ENCODE data around the gene ISCA2.
A peak's percentile ranks its signal among the peaks of the same experiment; 100 is the strongest.

The ISCA2 gene

GRCh38 chr14:74508292-74508731 is 14.7 kb downstream of the ISCA2 start:
- H2AK5ac ChIP-seq (ENCODE audit: low read length), result no peak overlapping the region
- no peaks in the 10 kb centered on the region for H3K36me3 ChIP-seq (ENCODE audit: control insufficient read depth in 1 of 2, insufficient read depth in 2 of 2, low read length in 2 of 2)
- no CpG with 5 or more reads among the region's 15 CpGs for WGBS (ENCODE audit: extremely low coverage, insufficient coverage, insufficient read length)
- no peak overlapping the region for H4K12ac ChIP-seq (ENCODE audit: low read depth, low read length)
- H2BK5ac ChIP-seq (ENCODE audit: low read depth, low read length, poor library complexity), result no peak overlapping the region
- H3K4me2 ChIP-seq (ENCODE audit: low read length), result no peak overlapping the region
- H2BK12ac ChIP-seq (ENCODE audit: low read length), result no peak overlapping the region
- H3K27me3 ChIP-seq (ENCODE audit: insufficient read depth, low read length), result no peaks in the 10 kb centered on the region
- H3K9ac ChIP-seq (ENCODE audit: low read length), result no peak overlapping the region
- H2AFZ ChIP-seq (ENCODE audit: insufficient read depth, low read length, poor library complexity), result no peak overlapping the region
- no peaks in the 10 kb centered on the region for H3K4me1 ChIP-seq (ENCODE audit: control insufficient read depth in 1 of 2, insufficient read depth in 2 of 2, low read length in 2 of 2)
- H2BK120ac ChIP-seq (ENCODE audit: insufficient read depth, low read length, poor library complexity), result no peak overlapping the region
- no peak overlapping the region for H3K23ac ChIP-seq (ENCODE audit: low read length)
- H3K9me3 ChIP-seq (ENCODE audit: insufficient read depth, low read depth, low read length), result peaks cover 4% of the 10 kb centered on the region
- no peaks in the 10 kb centered on the region for H3K79me1 ChIP-seq (ENCODE audit: low read length)
- H3K27ac ChIP-seq (ENCODE audit: low read depth, low read length), result no peak overlapping the region
- no peak overlapping the region for H3K4me3 ChIP-seq (ENCODE audit: low read depth, low read length)
- no peaks in the 10 kb centered on the region for H3K79me2 ChIP-seq (ENCODE audit: control insufficient read depth, insufficient read depth, low read length, poor library complexity)
- no peak overlapping the region for H3K4ac ChIP-seq (ENCODE audit: low read depth, low read length)
- H4K8ac ChIP-seq (ENCODE audit: low read depth, low read length), result no peak overlapping the region
- no peak overlapping the region for H4K91ac ChIP-seq (ENCODE audit: low read depth, low read length)
- no peak overlapping the region for H3K18ac ChIP-seq (ENCODE audit: low read length)
- no peak overlapping the region for H3K14ac ChIP-seq (ENCODE audit: low read length)
- no peak for DNase-seq

GRCh38 chr14:74508844-74509428 is 15.4 kb downstream of the ISCA2 start:
- Histone ChIP-seq H3K4ac (ENCODE audit: low read depth, low read length) (no peak overlapping the region), H2AFZ (ENCODE audit: insufficient read depth, low read length, poor library complexity) (no peak overlapping the region), H2BK5ac (ENCODE audit: low read depth, low read length, poor library complexity) (no peak overlapping the region), H3K14ac (ENCODE audit: low read length) (no peak overlapping the region), H3K4me1 (ENCODE audit: control insufficient read depth in 1 of 2, insufficient read depth in 2 of 2, low read length in 2 of 2) (no peaks in the 10 kb centered on the region), H3K9me3 (ENCODE audit: insufficient read depth, low read depth, low read length) (peaks cover 4% of the 10 kb centered on the region), H3K27ac (ENCODE audit: low read depth, low read length) (no peak overlapping the region), H3K27me3 (ENCODE audit: insufficient read depth, low read length) (no peaks in the 10 kb centered on the region), H2AK5ac (ENCODE audit: low read length) (no peak overlapping the region), H3K9ac (ENCODE audit: low read length) (no peak overlapping the region), H3K18ac (ENCODE audit: low read length) (no peak overlapping the region), H4K8ac (ENCODE audit: low read depth, low read length) (no peak overlapping the region), H4K91ac (ENCODE audit: low read depth, low read length) (no peak overlapping the region), H3K23ac (ENCODE audit: low read length) (no peak overlapping the region), H3K79me2 (ENCODE audit: control insufficient read depth, insufficient read depth, low read length, poor library complexity) (no peaks in the 10 kb centered on the region), H3K79me1 (ENCODE audit: low read length) (no peaks in the 10 kb centered on the region), H3K36me3 (ENCODE audit: control insufficient read depth in 1 of 2, insufficient read depth in 2 of 2, low read length in 2 of 2) (no peaks in the 10 kb centered on the region), H4K12ac (ENCODE audit: low read depth, low read length) (no peak overlapping the region), H2BK12ac (ENCODE audit: low read length) (no peak overlapping the region), H2BK120ac (ENCODE audit: insufficient read depth, low read length, poor library complexity) (no peak overlapping the region), H3K4me2 (ENCODE audit: low read length) (no peak overlapping the region), H3K4me3 (ENCODE audit: low read depth, low read length) (no peak overlapping the region)
- no CpG with 5 or more reads among the region's 13 CpGs for WGBS (ENCODE audit: extremely low coverage, insufficient coverage, insufficient read length)
- DNase-seq, result no peak

GRCh38 chr14:74509587-74510222 is 16.1 kb downstream of the ISCA2 start:
- Histone ChIP-seq H3K18ac (ENCODE audit: low read length) (no peak overlapping the region), H3K4me3 (ENCODE audit: low read depth, low read length) (no peak overlapping the region), H3K27me3 (ENCODE audit: insufficient read depth, low read length) (no peaks in the 10 kb centered on the region), H3K4me1 (ENCODE audit: control insufficient read depth in 1 of 2, insufficient read depth in 2 of 2, low read length in 2 of 2) (no peaks in the 10 kb centered on the region), H3K14ac (ENCODE audit: low read length) (no peak overlapping the region), H3K79me2 (ENCODE audit: control insufficient read depth, insufficient read depth, low read length, poor library complexity) (no peaks in the 10 kb centered on the region), H2BK120ac (ENCODE audit: insufficient read depth, low read length, poor library complexity) (no peak overlapping the region), H2BK5ac (ENCODE audit: low read depth, low read length, poor library complexity) (no peak overlapping the region), H3K23ac (ENCODE audit: low read length) (no peak overlapping the region), H2AFZ (ENCODE audit: insufficient read depth, low read length, poor library complexity) (no peak overlapping the region), H2BK12ac (ENCODE audit: low read length) (no peak overlapping the region), H2AK5ac (ENCODE audit: low read length) (no peak overlapping the region), H4K91ac (ENCODE audit: low read depth, low read length) (no peak overlapping the region), H3K9me3 (ENCODE audit: insufficient read depth, low read depth, low read length) (peaks cover 3% of the 10 kb centered on the region), H3K36me3 (ENCODE audit: control insufficient read depth in 1 of 2, insufficient read depth in 2 of 2, low read length in 2 of 2) (no peaks in the 10 kb centered on the region), H3K4ac (ENCODE audit: low read depth, low read length) (no peak overlapping the region), H4K12ac (ENCODE audit: low read depth, low read length) (no peak overlapping the region), H4K8ac (ENCODE audit: low read depth, low read length) (no peak overlapping the region), H3K79me1 (ENCODE audit: low read length) (no peaks in the 10 kb centered on the region), H3K27ac (ENCODE audit: low read depth, low read length) (no peak overlapping the region), H3K4me2 (ENCODE audit: low read length) (no peak overlapping the region), H3K9ac (ENCODE audit: low read length) (no peak overlapping the region)
- DNase-seq, result no peak
- WGBS (ENCODE audit: extremely low coverage, insufficient coverage, insufficient read length), result no CpG with 5 or more reads among the region's 10 CpGs

GRCh38 chr14:74510223-74510931 is 16.8 kb downstream of the ISCA2 start:
- H4K12ac ChIP-seq (ENCODE audit: low read depth, low read length), result no peak overlapping the region
- H3K14ac ChIP-seq (ENCODE audit: low read length), result no peak overlapping the region

More at GRCh38 chr14:74510223-74510931, 16.8 kb downstream of the ISCA2 start:
- Histone ChIP-seq H3K4me2 (ENCODE audit: low read length) (no peak overlapping the region), H2BK5ac (ENCODE audit: low read depth, low read length, poor library complexity) (no peak overlapping the region), H2BK120ac (ENCODE audit: insufficient read depth, low read length, poor library complexity) (no peak overlapping the region), H3K79me1 (ENCODE audit: low read length) (no peaks in the 10 kb centered on the region), H3K18ac (ENCODE audit: low read length) (no peak overlapping the region), H3K4me1 (ENCODE audit: control insufficient read depth in 1 of 2, insufficient read depth in 2 of 2, low read length in 2 of 2) (no peaks in the 10 kb centered on the region), H2AK5ac (ENCODE audit: low read length) (no peak overlapping the region), H3K4ac (ENCODE audit: low read depth, low read length) (no peak overlapping the region), H3K9ac (ENCODE audit: low read length) (no peak overlapping the region), H4K91ac (ENCODE audit: low read depth, low read length) (no peak overlapping the region), H3K9me3 (ENCODE audit: insufficient read depth, low read depth, low read length) (peaks cover 2% of the 10 kb centered on the region), H3K23ac (ENCODE audit: low read length) (no peak overlapping the region), H3K36me3 (ENCODE audit: control insufficient read depth in 1 of 2, insufficient read depth in 2 of 2, low read length in 2 of 2) (no peaks in the 10 kb centered on the region), H3K27ac (ENCODE audit: low read depth, low read length) (no peak overlapping the region), H2BK12ac (ENCODE audit: low read length) (no peak overlapping the region), H2AFZ (ENCODE audit: insufficient read depth, low read length, poor library complexity) (no peak overlapping the region), H3K27me3 (ENCODE audit: insufficient read depth, low read length) (no peaks in the 10 kb centered on the region), H3K79me2 (ENCODE audit: control insufficient read depth, insufficient read depth, low read length, poor library complexity) (no peaks in the 10 kb centered on the region), H4K8ac (ENCODE audit: low read depth, low read length) (no peak overlapping the region), H3K4me3 (ENCODE audit: low read depth, low read length) (no peak overlapping the region)
- WGBS (ENCODE audit: extremely low coverage, insufficient coverage, insufficient read length), result no CpG with 5 or more reads among the region's 21 CpGs
- DNase-seq, result peak in 1 of 2 donors; percentile 13
